Measurements from ENCODE around the gene MOGAT1. TPM values are rescaled to one million over a fixed set of nuclear protein-coding genes. Genes with fewer than 3 reads are reported as not detected.
"Not testable (repeated sequence)": the region's sequence is repeated elsewhere in the genome, so short reads cannot be mapped to it uniquely, and the experiment has no call there.

The MOGAT1 gene
- total RNA-seq, 1 experiment from 2014 or later, result not detected

GRCh38 chr2:222753251-222753824 lies 81.9 kb downstream of the MOGAT1 start:
- H3K36me3 ChIP-seq (ENCODE audit: insufficient read depth, low read length, poor library complexity, severe bottlenecking), result no peaks in the 10 kb centered on the region
- no peaks in the 10 kb centered on the region for H3K9me3 ChIP-seq (ENCODE audit: low read depth, low read length, poor library complexity, severe bottlenecking)
- TF ChIP-seq CTCF (conservative IDR thresholded peaks at IDR 0.05; ENCODE audit: low read depth, low read length) (no peak), EZH2 (IDR thresholded peaks at IDR 0.05; ENCODE audit: borderline replicate concordance, low read depth, low read length, poor library complexity, severe bottlenecking) (no peak)
- no peaks in the 10 kb centered on the region for H3K4me1 ChIP-seq (ENCODE audit: insufficient read depth, low read length, poor library complexity, severe bottlenecking)
- BruUV-seq (replicated peaks), result no TSS peak
- ChIA-PET CTCF (no interaction called here), POLR2A (ENCODE audit: low non-redundant PET) (no interaction called here)
- intact Hi-C loops (cut with micrococcal nuclease; ENCODE audit: unreplicated experiment), result no loop called here
- DNase-seq (ENCODE audit: low spot score), result no peak
- H3K4me3 ChIP-seq (ENCODE audit: low read depth, low read length, poor library complexity, severe bottlenecking), result no peak overlapping the region
- no peaks in the 10 kb centered on the region for H3K27me3 ChIP-seq (replicated peaks; ENCODE audit: insufficient read depth, low read depth, low read length, poor library complexity)
- no peak overlapping the region for H3K27ac ChIP-seq (ENCODE audit: low read depth, low read length, poor library complexity, severe bottlenecking)

GRCh38 chr2:222754324-222754930 lies 83.0 kb downstream of the MOGAT1 start:
- no peak for DNase-seq (ENCODE audit: low spot score)
- Histone ChIP-seq H3K27me3 (replicated peaks; ENCODE audit: insufficient read depth, low read depth, low read length, poor library complexity) (no peaks in the 10 kb centered on the region), H3K36me3 (ENCODE audit: insufficient read depth, low read length, poor library complexity, severe bottlenecking) (no peaks in the 10 kb centered on the region), H3K9me3 (ENCODE audit: low read depth, low read length, poor library complexity, severe bottlenecking) (no peaks in the 10 kb centered on the region), H3K4me3 (ENCODE audit: low read depth, low read length, poor library complexity, severe bottlenecking) (no peak overlapping the region), H3K4me1 (ENCODE audit: insufficient read depth, low read length, poor library complexity, severe bottlenecking) (no peaks in the 10 kb centered on the region), H3K27ac (ENCODE audit: low read depth, low read length, poor library complexity, severe bottlenecking) (no peak overlapping the region)
- intact Hi-C loops (cut with micrococcal nuclease; ENCODE audit: unreplicated experiment), result no loop called here
- POLR2A ChIA-PET (ENCODE audit: low non-redundant PET), result no interaction called here
- BruUV-seq (replicated peaks), result no TSS peak
- CTCF ChIA-PET, result no interaction called here
- TF ChIP-seq CTCF (conservative IDR thresholded peaks at IDR 0.05; ENCODE audit: low read depth, low read length) (no peak), EZH2 (IDR thresholded peaks at IDR 0.05; ENCODE audit: borderline replicate concordance, low read depth, low read length, poor library complexity, severe bottlenecking) (no peak)

GRCh38 chr2:222755593-222755992 lies 84.1 kb downstream of the MOGAT1 start:
- CTCF ChIA-PET; H3K4me1 ChIP-seq (ENCODE audit: insufficient read depth, low read length, poor library complexity, severe bottlenecking); POLR2A ChIA-PET (ENCODE audit: low non-redundant PET); DNase-seq (ENCODE audit: low spot score); H3K36me3 ChIP-seq (ENCODE audit: insufficient read depth, low read length, poor library complexity, severe bottlenecking); H3K9me3 ChIP-seq (ENCODE audit: low read depth, low read length, poor library complexity, severe bottlenecking); BruUV-seq (replicated peaks); intact Hi-C loops (cut with micrococcal nuclease; ENCODE audit: unreplicated experiment); H3K4me3 ChIP-seq (ENCODE audit: low read depth, low read length, poor library complexity, severe bottlenecking); H3K27ac ChIP-seq (ENCODE audit: low read depth, low read length, poor library complexity, severe bottlenecking); H3K27me3 ChIP-seq (replicated peaks; ENCODE audit: insufficient read depth, low read depth, low read length, poor library complexity): not testable (repeated sequence)

- Histone ChIP-seq H3K36me3 (ENCODE audit: insufficient read depth, low read length, poor library complexity, severe bottlenecking) (no peaks in the 10 kb centered on the region), H3K4me1 (ENCODE audit: insufficient read depth, low read length, poor library complexity, severe bottlenecking) (no peaks in the 10 kb centered on the region), H3K9me3 (ENCODE audit: low read depth, low read length, poor library complexity, severe bottlenecking) (no peaks in the 10 kb centered on the region), H3K27ac (ENCODE audit: low read depth, low read length, poor library complexity, severe bottlenecking) (no peak overlapping the region), H3K27me3 (replicated peaks; ENCODE audit: insufficient read depth, low read depth, low read length, poor library complexity) (no peaks in the 10 kb centered on the region), H3K4me3 (ENCODE audit: low read depth, low read length, poor library complexity, severe bottlenecking) (no peak overlapping the region)
- POLR2A ChIA-PET (ENCODE audit: low non-redundant PET), result no interaction called here
- CTCF ChIA-PET, result no interaction called here
- no TSS peak for BruUV-seq (replicated peaks)
- intact Hi-C loops (cut with micrococcal nuclease; ENCODE audit: unreplicated experiment), result no loop called here
- no peak for TF ChIP-seq CTCF (conservative IDR thresholded peaks at IDR 0.05; ENCODE audit: low read depth, low read length)
- TF ChIP-seq EZH2 (IDR thresholded peaks at IDR 0.05; ENCODE audit: borderline replicate concordance, low read depth, low read length, poor library complexity, severe bottlenecking), result no peak
- DNase-seq (ENCODE audit: low spot score), result no peak
Observed at GRCh38 chr2:222756362-222756831, 84.9 kb downstream of the MOGAT1 start.

Data from A673 (cell line).